UCSD-AML1 (cell line): ENCODE measurements around the gene PSMD12.
"Not testable (repeated sequence)": the region's sequence is repeated elsewhere in the genome, so short reads cannot be mapped to it uniquely, and the experiment has no call there.

Source experiments
- DNase-seq: peaks from one replicate; lab custom pipeline; 2025; ENCODE audit not compliant: unreplicated experiment; lab: John Stamatoyannopoulos, UW

PSMD12 gene

GRCh38 chr17:67359960-67360791 is 6.2 kb downstream of the PSMD12 start:
- no peak for DNase-seq

GRCh38 chr17:67358612-67359011 is 7.8 kb downstream of the PSMD12 start:
- DNase-seq = no peak

GRCh38 chr17:67353929-67354574 is 12.3 kb downstream of the PSMD12 start:
- DNase-seq = no peak

- DNase-seq = no peak
These were observed 13.2 kb downstream of the PSMD12 start for GRCh38 chr17:67353161-67353560.

GRCh38 chr17:67349420-67349819 is 17.0 kb downstream of the PSMD12 start:
- DNase-seq = no peak

- DNase-seq = no peak
These were observed 18.6 kb downstream of the PSMD12 start for GRCh38 chr17:67347826-67348225.

GRCh38 chr17:67343237-67343636 is 23.1 kb downstream of the PSMD12 start:
- DNase-seq = no peak

GRCh38 chr17:67338353-67338752 is 28.0 kb downstream of the PSMD12 start:
- not testable (repeated sequence) for DNase-seq

GRCh38 chr17:67336859-67337258 is 29.5 kb downstream of the PSMD12 start:
- DNase-seq = no peak

- no peak for DNase-seq
These were observed 31.0 kb downstream of the PSMD12 start for GRCh38 chr17:67335245-67335835.

- not testable (repeated sequence) for DNase-seq
These were observed 34.2 kb downstream of the PSMD12 start for GRCh38 chr17:67332162-67332508.

GRCh38 chr17:67331381-67332161 is 34.8 kb downstream of the PSMD12 start:
- DNase-seq = not testable (repeated sequence)

GRCh38 chr17:67328026-67328425 is 38.4 kb downstream of the PSMD12 start:
- no peak for DNase-seq

- not testable (repeated sequence) for DNase-seq
These were observed 39.2 kb downstream of the PSMD12 start for GRCh38 chr17:67326959-67327745.

- DNase-seq = no peak
These were observed 39.9 kb downstream of the PSMD12 start for GRCh38 chr17:67326440-67326839.

- no peak for DNase-seq
These were observed 42.0 kb downstream of the PSMD12 start for GRCh38 chr17:67324330-67324729.

GRCh38 chr17:67323445-67323844 is 42.9 kb downstream of the PSMD12 start:
- DNase-seq = no peak

- DNase-seq = no peak
These were observed 44.2 kb downstream of the PSMD12 start for GRCh38 chr17:67322042-67322787.

- DNase-seq = not testable (repeated sequence)
These were observed 44.9 kb downstream of the PSMD12 start for GRCh38 chr17:67321486-67321885.

- no peak for DNase-seq
These were observed 49.6 kb downstream of the PSMD12 start for GRCh38 chr17:67316781-67317180.
